ENCODE data around the gene DEK. TPM values are rescaled to one million over a fixed set of nuclear protein-coding genes. Genes with fewer than 3 reads are reported as not detected.

Gene DEK
- total RNA-seq, 2 experiments from 2014 or later = 235 to 267 TPM

GRCh38 chr6:18244251-18244650 lies 20.1 kb downstream of the DEK start:
- no TSS peak for BruUV-seq (replicated peaks)
- no peak overlapping the region for H3K4me3 ChIP-seq (ENCODE audit: low read depth, low read length, poor library complexity, severe bottlenecking)
- no peak overlapping the region for H3K4me2 ChIP-seq (ENCODE audit: low read length)
- DNase-seq (ENCODE audit: low spot score) = no peak
- no peak overlapping the region for H3K27ac ChIP-seq (ENCODE audit: low read depth, low read length, poor library complexity, severe bottlenecking)
- no peaks in the 10 kb centered on the region for H3K4me1 ChIP-seq (ENCODE audit: insufficient read depth, low read length, poor library complexity, severe bottlenecking)
- ChIA-PET CTCF (ENCODE audit: unreplicated experiment) (no interaction called here), POLR2A (interaction anchor here (0.6 to 0.8 kb wide), 2 partner anchors 77 to 148 kb away, joined by 3 to 8 read pairs; no protein-coding TSS in a partner anchor)
- H3K79me2 ChIP-seq (ENCODE audit: insufficient read depth, low read depth, low read length) = peaks cover 88% of the 10 kb centered on the region
- H3K9me2 ChIP-seq (ENCODE audit: insufficient read depth, low read length) = no peaks in the 10 kb centered on the region
- peaks cover 6% of the 10 kb centered on the region; the same call in 1 of the 2 replicates for H4K20me1 ChIP-seq (ENCODE audit: insufficient read depth, low read length)
- intact Hi-C loops (cut with micrococcal nuclease; ENCODE audit: unreplicated experiment) = no loop called here
- H2AFZ ChIP-seq (ENCODE audit: low read length) = no peak overlapping the region
- TF ChIP-seq, protein P1, sequence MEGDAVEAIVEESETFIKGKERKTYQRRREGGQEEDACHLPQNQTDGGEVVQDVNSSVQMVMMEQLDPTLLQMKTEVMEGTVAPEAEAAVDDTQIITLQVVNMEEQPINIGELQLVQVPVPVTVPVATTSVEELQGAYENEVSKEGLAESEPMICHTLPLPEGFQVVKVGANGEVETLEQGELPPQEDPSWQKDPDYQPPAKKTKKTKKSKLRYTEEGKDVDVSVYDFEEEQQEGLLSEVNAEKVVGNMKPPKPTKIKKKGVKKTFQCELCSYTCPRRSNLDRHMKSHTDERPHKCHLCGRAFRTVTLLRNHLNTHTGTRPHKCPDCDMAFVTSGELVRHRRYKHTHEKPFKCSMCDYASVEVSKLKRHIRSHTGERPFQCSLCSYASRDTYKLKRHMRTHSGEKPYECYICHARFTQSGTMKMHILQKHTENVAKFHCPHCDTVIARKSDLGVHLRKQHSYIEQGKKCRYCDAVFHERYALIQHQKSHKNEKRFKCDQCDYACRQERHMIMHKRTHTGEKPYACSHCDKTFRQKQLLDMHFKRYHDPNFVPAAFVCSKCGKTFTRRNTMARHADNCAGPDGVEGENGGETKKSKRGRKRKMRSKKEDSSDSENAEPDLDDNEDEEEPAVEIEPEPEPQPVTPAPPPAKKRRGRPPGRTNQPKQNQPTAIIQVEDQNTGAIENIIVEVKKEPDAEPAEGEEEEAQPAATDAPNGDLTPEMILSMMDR (conservative IDR thresholded peaks at IDR 0.05; ENCODE audit: low read length) = no peak
- TF ChIP-seq EZH2phosphoT487 (IDR thresholded peaks at IDR 0.05; ENCODE audit: borderline replicate concordance, low read depth, low read length) = no peak
- H3K36me3 ChIP-seq (ENCODE audit: insufficient read depth, low read length) = peaks cover 100% of the 10 kb centered on the region
- H3K9me3 ChIP-seq (ENCODE audit: low read length) = no peaks in the 10 kb centered on the region

DNA sequence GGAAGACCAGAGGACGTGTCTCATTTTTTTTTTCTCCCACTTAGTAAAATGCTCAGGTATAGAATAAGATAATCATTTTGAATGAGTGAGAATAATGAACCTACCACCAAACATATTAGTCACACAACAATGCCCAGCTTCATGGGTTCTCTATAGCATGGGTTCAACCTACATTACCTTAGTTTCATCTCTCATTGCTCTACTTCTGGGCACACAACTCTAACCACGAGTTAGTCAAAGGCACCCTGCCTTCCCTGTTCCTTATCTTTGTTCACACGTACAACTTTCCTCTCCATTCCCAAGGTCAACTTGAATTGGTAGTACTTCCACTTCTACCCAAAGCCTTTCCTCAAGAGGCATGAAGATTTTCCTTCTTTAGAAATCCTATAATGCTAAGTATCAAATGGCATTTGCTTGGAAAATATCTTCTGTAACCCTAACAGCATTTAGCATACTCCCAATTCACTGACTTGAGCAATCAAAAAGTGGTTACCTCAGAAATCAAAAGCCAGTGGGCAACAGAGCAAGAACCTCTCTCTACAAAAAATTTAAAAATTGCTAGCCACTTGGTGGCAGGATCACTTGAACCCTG lies 20.9 kb downstream of the DEK start:
- H3K9me3 ChIP-seq (ENCODE audit: low read length) = no peaks in the 10 kb centered on the region
- H4K20me1 ChIP-seq (ENCODE audit: insufficient read depth, low read length) = peaks cover 6% of the 10 kb centered on the region; the same call in 1 of the 2 replicates
- ChIA-PET CTCF (ENCODE audit: unreplicated experiment) (no interaction called here), POLR2A (interaction anchor here (0.8 kb wide), 1 partner anchor 76 kb away, joined by 3 read pairs; no protein-coding TSS in a partner anchor)
- H3K27ac ChIP-seq (ENCODE audit: low read depth, low read length, poor library complexity, severe bottlenecking) = no peak overlapping the region
- H3K4me1 ChIP-seq (ENCODE audit: insufficient read depth, low read length, poor library complexity, severe bottlenecking) = no peaks in the 10 kb centered on the region
- TF ChIP-seq EZH2phosphoT487 (IDR thresholded peaks at IDR 0.05; ENCODE audit: borderline replicate concordance, low read depth, low read length) = no peak
- TF ChIP-seq, protein P1 (conservative IDR thresholded peaks at IDR 0.05; ENCODE audit: low read length) = no peak
- no peak for DNase-seq (ENCODE audit: low spot score)
- no TSS peak for BruUV-seq (replicated peaks)
- no peak overlapping the region for H3K4me3 ChIP-seq (ENCODE audit: low read depth, low read length, poor library complexity, severe bottlenecking)
- no peak overlapping the region for H3K4me2 ChIP-seq (ENCODE audit: low read length)
- no peak overlapping the region for H2AFZ ChIP-seq (ENCODE audit: low read length)
- intact Hi-C loops (cut with micrococcal nuclease; ENCODE audit: unreplicated experiment) = no loop called here
- H3K36me3 ChIP-seq (ENCODE audit: insufficient read depth, low read length) = peaks cover 100% of the 10 kb centered on the region
- no peaks in the 10 kb centered on the region for H3K9me2 ChIP-seq (ENCODE audit: insufficient read depth, low read length)
- peaks cover 82% of the 10 kb centered on the region for H3K79me2 ChIP-seq (ENCODE audit: insufficient read depth, low read depth, low read length)

Measured in OCI-LY7 (cell line).